K562 (cell line): ENCODE data around the gene HEMGN. TPM values are rescaled to one million over a fixed set of nuclear protein-coding genes. Genes with fewer than 3 reads are reported as not detected.

Source experiments
- CBX5 ChIP-seq: IDR thresholded peaks from 2 replicates; pipeline ENCODE4 v1.6.1; 2014; ENCODE audit warnings: low read depth, borderline replicate concordance
- EP400 ChIP-seq: fragments of 450-650 bp; IDR thresholded peaks from 2 replicates; pipeline ENCODE4 v1.6.1; 2017; ENCODE audit warnings: antibody characterized with exemption, mild to moderate bottlenecking, moderate library complexity
- EZH2 ChIP-seq: IDR thresholded peaks from 2 replicates; pipeline ENCODE4 v1.6.1; 2012; ENCODE audit warnings: low read depth, mild to moderate bottlenecking, inconsistent platforms, low read length, borderline replicate concordance
- FOXM1 ChIP-seq, 2 experiments: fragments of 450-650 bp in 1 of 2; sonication (generic) in 1 of 2; formaldehyde crosslinking in 1 of 2; IDR thresholded peaks; 2 replicates each; pipeline versions ENCODE4 v1.6.1 to v1.9.0; 2017 to 2022; ENCODE audit warnings: low read depth in 2 of 2, mild to moderate bottlenecking in 2 of 2, missing genetic modification reagents in 1 of 2, moderate library complexity in 1 of 2
- HDAC2 ChIP-seq: fragments of 450-650 bp; IDR thresholded peaks from 2 replicates; pipeline ENCODE4 v1.6.1; 2016; ENCODE audit warnings: mild to moderate bottlenecking
- HLTF ChIP-seq: fragments of 450-650 bp; IDR thresholded peaks from 2 replicates; pipeline ENCODE4 v1.6.1; 2016
- IFI16 ChIP-seq: fragments of 250-450 bp; sonication (Bioruptor Pico); IDR thresholded peaks from 2 replicates; pipeline ENCODE4 v2.1.2; 2022; ENCODE audit warnings: mild to moderate bottlenecking, inconsistent platforms
- MAFK ChIP-seq: IDR thresholded peaks from 2 replicates; pipeline ENCODE4 v1.6.1; 2011; ENCODE audit warnings: low read length, improper control_type of control experiment
- MBD2 ChIP-seq: sonication (generic); IDR thresholded peaks from 2 replicates; pipeline ENCODE4 v1.6.1; 2016; ENCODE audit warnings: low read depth, borderline replicate concordance
- PURB ChIP-seq: sonication (generic); formaldehyde crosslinking; IDR thresholded peaks from 2 replicates; pipeline ENCODE4 v1.9.0; 2021; ENCODE audit warnings: low read depth, mild to moderate bottlenecking, missing genetic modification reagents
- SIRT6 ChIP-seq: IDR thresholded peaks from one replicate; pipeline ENCODE4 v1.6.1; 2012; ENCODE audit warnings: low read depth, mild to moderate bottlenecking, control low read depth, inconsistent platforms, low read length, moderate library complexity
- SIX5 ChIP-seq, 2 experiments: IDR thresholded peaks; 2 replicates each; pipeline ENCODE4 v1.6.1; 2011; ENCODE audit warnings: low read length in 2 of 2, borderline replicate concordance in 1 of 2, low read depth in 1 of 2, mild to moderate bottlenecking in 1 of 2, moderate library complexity in 1 of 2; ENCODE audit not compliant: insufficient read depth in 1 of 2
- SMAD4 ChIP-seq: fragments of 250-450 bp; sonication (Bioruptor Pico); conservative IDR thresholded peaks from 2 replicates; pipeline ENCODE4 v1.8.0; 2021; ENCODE audit warnings: inconsistent platforms, mild to moderate bottlenecking, moderate library complexity
- SMARCE1 ChIP-seq: fragments of 450-650 bp; IDR thresholded peaks from 2 replicates; pipeline ENCODE4 v1.7.1; 2016; ENCODE audit warnings: mild to moderate bottlenecking
- SREBF1 ChIP-seq: fragments of 150-350 bp; IDR thresholded peaks from 2 replicates; pipeline ENCODE4 v1.6.1; 2014; ENCODE audit warnings: antibody characterized with exemption, low read depth, low read length, borderline replicate concordance
- TEAD4 ChIP-seq, 2 experiments: sonication (generic) in 1 of 2; formaldehyde crosslinking in 1 of 2; IDR thresholded peaks; 2 replicates each; pipeline versions ENCODE4 v1.6.1 to v1.8.0; 2012 to 2022; ENCODE audit warnings: borderline replicate concordance in 1 of 2, inconsistent platforms in 1 of 2, low read length in 1 of 2, mild to moderate bottlenecking in 1 of 2, missing genetic modification reagents in 1 of 2
- ZC3H11A ChIP-seq: IDR thresholded peaks from 2 replicates; pipeline ENCODE4 v1.6.1; 2012; ENCODE audit warnings: low read depth, low read length, improper control_type of control experiment
- polyA plus RNA-seq, 8 experiments: library from polyadenylated mRNA; depleted of rRNA in 4 of 8; stranded (reverse) in 5 of 8; unstranded in 3 of 8; fragments of >200 nt; fragmentation: Nextera tagmentation in 2 of 8; fragmentation: Illumina TruSeq in 1 of 8; extraction: Ambion mirVana in 2 of 8; extraction: Trizol in 1 of 8; gene quantifications; 2 replicates each; pipeline versions ENCODE4 v1.2.1 to v1.2.3, GENCODE V29; 2011 to 2014; ENCODE audit warnings: inconsistent platforms in 1 of 8, missing spikeins in 1 of 8
- total RNA-seq, 7 experiments: library from RNA; depleted of rRNA in 6 of 7; stranded (reverse); fragments of >200 nt in 6 of 7; fragmentation: Illumina TruSeq in 2 of 7; extraction: Trizol in 2 of 7; gene quantifications; 2 replicates each; pipeline versions ENCODE4 v1.2.1 to v1.2.3, GENCODE V29; 2011 to 2021; ENCODE audit warnings: low replicate concordance in 1 of 7
- TF ChIP-seq, protein P1 (sequence below): fragments of 450-650 bp; IDR thresholded peaks from 2 replicates; pipeline ENCODE4 v1.6.1; 2016; ENCODE audit warnings: borderline replicate concordance
- TF ChIP-seq, protein P2 (sequence below): sonication (generic); formaldehyde crosslinking; IDR thresholded peaks from 2 replicates; pipeline ENCODE4 v1.8.1; 2023; ENCODE audit warnings: mild to moderate bottlenecking, missing genetic modification reagents
- TF ChIP-seq, protein P3 (sequence below): sonication (generic); formaldehyde crosslinking; IDR thresholded peaks from 2 replicates; pipeline ENCODE4 v1.8.0; 2022; ENCODE audit warnings: mild to moderate bottlenecking, low read depth, missing genetic modification reagents
- TF ChIP-seq, protein P4 (sequence below): IDR thresholded peaks from 2 replicates; pipeline ENCODE4 v1.6.1; 2016; ENCODE audit warnings: missing genetic modification characterization, missing compliant biosample characterization

The HEMGN gene
- total and polyA plus RNA-seq, 9 of the 15 experiments (the other 6 are each of a cell fraction or from before 2014, with no cell fraction given), result 56.3 to 258 (median 137) TPM

DNA sequence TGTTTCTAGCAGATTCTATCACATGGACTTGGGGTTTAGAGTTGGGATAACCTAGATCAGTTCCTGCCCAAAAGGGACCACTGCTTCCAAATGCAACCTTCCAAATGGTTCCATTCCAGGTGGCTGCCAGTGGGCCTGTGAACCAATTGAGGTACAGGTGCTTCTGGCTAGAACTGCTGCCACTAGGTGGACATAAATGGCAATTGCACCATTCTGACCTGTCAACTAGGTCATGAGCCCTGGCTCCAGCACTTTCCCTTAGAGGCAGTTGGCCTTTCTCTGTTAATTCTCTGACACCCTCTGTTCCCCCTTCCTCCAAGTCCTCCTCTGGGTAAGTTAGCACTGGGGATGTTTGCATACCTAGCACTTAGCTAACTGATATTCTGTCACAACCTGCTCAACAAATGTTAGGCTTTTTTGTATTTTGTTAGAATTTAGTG is 16.6 kb upstream of the HEMGN start (continued):
- TF ChIP-seq, protein P1, sequence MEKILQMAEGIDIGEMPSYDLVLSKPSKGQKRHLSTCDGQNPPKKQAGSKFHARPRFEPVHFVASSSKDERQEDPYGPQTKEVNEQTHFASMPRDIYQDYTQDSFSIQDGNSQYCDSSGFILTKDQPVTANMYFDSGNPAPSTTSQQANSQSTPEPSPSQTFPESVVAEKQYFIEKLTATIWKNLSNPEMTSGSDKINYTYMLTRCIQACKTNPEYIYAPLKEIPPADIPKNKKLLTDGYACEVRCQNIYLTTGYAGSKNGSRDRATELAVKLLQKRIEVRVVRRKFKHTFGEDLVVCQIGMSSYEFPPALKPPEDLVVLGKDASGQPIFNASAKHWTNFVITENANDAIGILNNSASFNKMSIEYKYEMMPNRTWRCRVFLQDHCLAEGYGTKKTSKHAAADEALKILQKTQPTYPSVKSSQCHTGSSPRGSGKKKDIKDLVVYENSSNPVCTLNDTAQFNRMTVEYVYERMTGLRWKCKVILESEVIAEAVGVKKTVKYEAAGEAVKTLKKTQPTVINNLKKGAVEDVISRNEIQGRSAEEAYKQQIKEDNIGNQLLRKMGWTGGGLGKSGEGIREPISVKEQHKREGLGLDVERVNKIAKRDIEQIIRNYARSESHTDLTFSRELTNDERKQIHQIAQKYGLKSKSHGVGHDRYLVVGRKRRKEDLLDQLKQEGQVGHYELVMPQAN, result peak; percentile 13; the same call in 1 of the 2 replicates
- TF ChIP-seq ZC3H11A, result no peak
- TF ChIP-seq HDAC2, result no peak
- no peak for TF ChIP-seq EZH2
- no peak for TF ChIP-seq MBD2
- TF ChIP-seq EP400, result peak; percentile 56
- no peak for TF ChIP-seq SIX5 (IDR thresholded peaks at IDR 0.05; ENCODE audit: borderline replicate concordance in 1 of 2, insufficient read depth in 1 of 2, low read depth in 1 of 2, low read length in 2 of 2)
- TF ChIP-seq PURB, result no peak
- TF ChIP-seq, protein P2, sequence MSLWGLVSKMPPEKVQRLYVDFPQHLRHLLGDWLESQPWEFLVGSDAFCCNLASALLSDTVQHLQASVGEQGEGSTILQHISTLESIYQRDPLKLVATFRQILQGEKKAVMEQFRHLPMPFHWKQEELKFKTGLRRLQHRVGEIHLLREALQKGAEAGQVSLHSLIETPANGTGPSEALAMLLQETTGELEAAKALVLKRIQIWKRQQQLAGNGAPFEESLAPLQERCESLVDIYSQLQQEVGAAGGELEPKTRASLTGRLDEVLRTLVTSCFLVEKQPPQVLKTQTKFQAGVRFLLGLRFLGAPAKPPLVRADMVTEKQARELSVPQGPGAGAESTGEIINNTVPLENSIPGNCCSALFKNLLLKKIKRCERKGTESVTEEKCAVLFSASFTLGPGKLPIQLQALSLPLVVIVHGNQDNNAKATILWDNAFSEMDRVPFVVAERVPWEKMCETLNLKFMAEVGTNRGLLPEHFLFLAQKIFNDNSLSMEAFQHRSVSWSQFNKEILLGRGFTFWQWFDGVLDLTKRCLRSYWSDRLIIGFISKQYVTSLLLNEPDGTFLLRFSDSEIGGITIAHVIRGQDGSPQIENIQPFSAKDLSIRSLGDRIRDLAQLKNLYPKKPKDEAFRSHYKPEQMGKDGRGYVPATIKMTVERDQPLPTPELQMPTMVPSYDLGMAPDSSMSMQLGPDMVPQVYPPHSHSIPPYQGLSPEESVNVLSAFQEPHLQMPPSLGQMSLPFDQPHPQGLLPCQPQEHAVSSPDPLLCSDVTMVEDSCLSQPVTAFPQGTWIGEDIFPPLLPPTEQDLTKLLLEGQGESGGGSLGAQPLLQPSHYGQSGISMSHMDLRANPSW (CRISPR knock-in tag), result no peak; the same call in 1 of the 2 replicates
- TF ChIP-seq FOXM1 (IDR thresholded peaks at IDR 0.05; ENCODE audit: low read depth), result no peak
- no peak for TF ChIP-seq FOXM1 (CRISPR knock-in tag; IDR thresholded peaks at IDR 0.05; ENCODE audit: low read depth)
- TF ChIP-seq MAFK, result no peak
- no peak for TF ChIP-seq IFI16 (CRISPR knock-in tag)
- TF ChIP-seq, protein P3, sequence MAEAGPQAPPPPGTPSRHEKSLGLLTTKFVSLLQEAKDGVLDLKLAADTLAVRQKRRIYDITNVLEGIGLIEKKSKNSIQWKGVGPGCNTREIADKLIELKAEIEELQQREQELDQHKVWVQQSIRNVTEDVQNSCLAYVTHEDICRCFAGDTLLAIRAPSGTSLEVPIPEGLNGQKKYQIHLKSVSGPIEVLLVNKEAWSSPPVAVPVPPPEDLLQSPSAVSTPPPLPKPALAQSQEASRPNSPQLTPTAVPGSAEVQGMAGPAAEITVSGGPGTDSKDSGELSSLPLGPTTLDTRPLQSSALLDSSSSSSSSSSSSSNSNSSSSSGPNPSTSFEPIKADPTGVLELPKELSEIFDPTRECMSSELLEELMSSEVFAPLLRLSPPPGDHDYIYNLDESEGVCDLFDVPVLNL (CRISPR knock-in tag), result no peak
- TF ChIP-seq SMAD4, result peak; percentile 71
- TF ChIP-seq HLTF, result no peak
- TF ChIP-seq SIRT6, result no peak
- TF ChIP-seq SMARCE1, result 0 out of 2 replicates have a peak, but pooled peaks have one; percentile 21
- TF ChIP-seq CBX5, result no peak
- TF ChIP-seq SREBF1, result no peak
- TF ChIP-seq, protein P4, sequence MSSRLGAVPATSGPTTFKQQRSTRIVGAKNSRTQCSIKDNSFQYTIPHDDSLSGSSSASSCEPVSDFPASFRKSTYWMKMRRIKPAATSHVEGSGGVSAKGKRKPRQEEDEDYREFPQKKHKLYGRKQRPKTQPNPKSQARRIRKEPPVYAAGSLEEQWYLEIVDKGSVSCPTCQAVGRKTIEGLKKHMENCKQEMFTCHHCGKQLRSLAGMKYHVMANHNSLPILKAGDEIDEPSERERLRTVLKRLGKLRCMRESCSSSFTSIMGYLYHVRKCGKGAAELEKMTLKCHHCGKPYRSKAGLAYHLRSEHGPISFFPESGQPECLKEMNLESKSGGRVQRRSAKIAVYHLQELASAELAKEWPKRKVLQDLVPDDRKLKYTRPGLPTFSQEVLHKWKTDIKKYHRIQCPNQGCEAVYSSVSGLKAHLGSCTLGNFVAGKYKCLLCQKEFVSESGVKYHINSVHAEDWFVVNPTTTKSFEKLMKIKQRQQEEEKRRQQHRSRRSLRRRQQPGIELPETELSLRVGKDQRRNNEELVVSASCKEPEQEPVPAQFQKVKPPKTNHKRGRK (tag), result no peak
- peak; percentile 43; the same call in 1 of the 2 replicates for TF ChIP-seq TEAD4 (IDR thresholded peaks at IDR 0.05; ENCODE audit: low read length)
- TF ChIP-seq TEAD4 (CRISPR knock-in tag; IDR thresholded peaks at IDR 0.05; ENCODE audit: borderline replicate concordance), result no peak
